ENCODE results near the gene MATCAP1. TPM values are rescaled to one million over a fixed set of nuclear protein-coding genes. Genes with fewer than 3 reads are reported as not detected.

Gene MATCAP1
- total RNA-seq, 2 donors from 2014 or later, result 24.0 to 43.0 TPM

DNA sequence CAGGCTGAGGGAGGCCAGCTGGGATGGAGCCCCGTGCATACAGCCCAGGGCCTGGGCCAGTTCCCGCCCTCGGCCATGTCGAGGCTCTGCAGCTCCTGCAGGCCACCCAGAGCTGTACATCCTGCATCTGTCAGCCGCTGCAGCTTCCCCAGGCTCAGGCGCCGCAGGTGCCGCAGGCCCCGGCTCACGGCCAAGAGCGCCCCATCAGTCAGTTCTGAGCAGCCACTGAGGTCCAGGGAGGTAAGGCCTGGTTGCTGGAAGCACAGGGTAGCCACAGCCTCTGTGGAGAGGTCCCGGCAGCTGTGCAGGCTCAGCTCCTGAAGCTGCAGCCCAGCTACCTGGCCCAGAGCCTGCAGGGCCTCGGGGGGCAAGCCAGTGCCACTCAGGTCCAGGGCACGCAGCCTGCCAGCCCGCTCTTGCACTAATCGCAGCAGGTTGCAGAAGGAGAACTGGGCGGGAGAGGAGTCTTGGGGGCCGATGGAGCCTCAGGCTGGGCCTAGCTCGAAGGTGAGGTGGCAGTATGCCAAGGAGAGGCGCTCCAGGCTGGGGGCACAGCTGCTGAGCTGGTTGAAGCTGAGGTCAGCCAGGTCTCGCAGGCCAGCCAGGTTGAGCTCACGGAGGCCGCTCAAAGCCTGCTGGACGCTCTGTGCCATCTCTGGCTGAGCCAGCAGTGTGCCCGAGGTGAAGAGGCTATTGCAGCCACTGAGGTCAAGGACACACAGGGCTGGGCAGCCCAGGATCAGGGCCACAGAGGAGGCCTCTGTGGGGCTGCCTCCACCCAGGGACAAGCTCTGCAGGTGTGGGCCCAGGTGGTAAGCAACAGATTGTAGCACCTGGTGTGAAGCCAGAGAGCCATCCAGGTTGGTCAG lies 26.5 kb upstream of the MATCAP1 start:
- H3K36me3 ChIP-seq, result no peaks in the 10 kb centered on the region
- H3K9me3 ChIP-seq, result no peaks in the 10 kb centered on the region
- H3K27ac ChIP-seq, result no peak overlapping the region
- H3K4me3 ChIP-seq, result no peak overlapping the region
- no peak for TF ChIP-seq CTCF (IDR thresholded peaks at IDR 0.05)
- DNase-seq, result no peak
- no peaks in the 10 kb centered on the region for H3K4me1 ChIP-seq
- H3K27me3 ChIP-seq, result no peaks in the 10 kb centered on the region
- no peak overlapping the region for H3K9ac ChIP-seq (ENCODE audit: low read depth in 2 of 2, low read length in 2 of 2)
- intact Hi-C loops (cut with DNase I), result no loop called here

- intact Hi-C loops (cut with DNase I), result no loop called here
- Histone ChIP-seq H3K9ac (ENCODE audit: low read depth in 2 of 2, low read length in 2 of 2) (no peak overlapping the region), H3K4me1 (no peaks in the 10 kb centered on the region), H3K4me3 (no peak overlapping the region), H3K27me3 (no peaks in the 10 kb centered on the region), H3K27ac (no peak overlapping the region), H3K9me3 (no peaks in the 10 kb centered on the region), H3K36me3 (no peaks in the 10 kb centered on the region)
- TF ChIP-seq CTCF (IDR thresholded peaks at IDR 0.05), result no peak
- no peak for DNase-seq
Measured at GRCh38 chr16:67209565-67209964, 25.8 kb upstream of the MATCAP1 start.

- Histone ChIP-seq H3K27me3 (no peaks in the 10 kb centered on the region), H3K27ac (no peak overlapping the region), H3K9me3 (no peaks in the 10 kb centered on the region), H3K4me1 (no peaks in the 10 kb centered on the region), H3K36me3 (no peaks in the 10 kb centered on the region), H3K9ac (ENCODE audit: low read depth in 2 of 2, low read length in 2 of 2) (no peak overlapping the region), H3K4me3 (no peak overlapping the region)
- DNase-seq, result no peak
- intact Hi-C loops (cut with DNase I), result no loop called here
- no peak for TF ChIP-seq CTCF (IDR thresholded peaks at IDR 0.05)
Measured at GRCh38 chr16:67208154-67208896, 24.6 kb upstream of the MATCAP1 start.

DNA sequence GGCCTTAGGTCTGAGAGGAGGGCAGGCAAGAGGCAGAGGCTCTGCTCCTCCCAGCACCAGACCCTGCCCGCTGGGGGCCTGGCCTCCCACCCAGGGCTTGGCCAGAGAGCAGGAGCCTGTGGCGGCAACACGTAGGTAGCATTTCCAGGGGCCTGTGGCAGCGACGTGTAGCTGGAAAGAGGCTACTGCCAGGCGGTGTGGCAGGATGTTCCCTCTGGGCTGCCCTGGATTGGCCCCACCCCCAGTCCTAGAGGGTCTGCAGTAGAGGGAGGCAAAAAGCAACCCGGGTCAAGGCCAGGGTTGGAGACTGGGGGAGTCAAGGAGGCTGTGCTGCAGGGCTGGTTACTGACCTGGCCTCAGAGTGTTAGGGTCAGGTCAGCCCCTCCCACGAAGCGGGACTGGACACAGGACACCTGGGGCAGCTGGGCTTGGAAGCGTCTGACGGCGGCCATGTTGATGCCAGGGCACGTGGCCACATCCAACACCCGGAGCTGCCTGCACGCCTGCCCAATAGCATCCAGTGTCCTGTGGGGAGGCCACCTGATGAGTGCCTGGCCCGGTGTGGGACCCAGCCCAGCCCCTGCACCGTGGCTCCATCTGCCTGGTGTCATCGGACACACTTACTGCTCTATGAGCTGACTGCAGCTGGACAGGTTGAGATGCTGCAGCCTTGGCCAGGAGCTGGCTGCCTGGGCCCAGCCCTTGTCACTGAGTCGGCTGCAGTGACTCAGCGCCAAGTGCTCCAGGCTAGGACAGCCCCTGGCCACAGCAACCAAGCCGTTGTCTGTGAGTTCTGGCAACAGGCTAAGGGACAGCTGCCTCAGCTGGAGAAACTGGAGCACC lies 23.7 kb upstream of the MATCAP1 start:
- Histone ChIP-seq H3K9me3 (no peaks in the 10 kb centered on the region), H3K4me3 (no peak overlapping the region), H3K4me1 (no peaks in the 10 kb centered on the region), H3K36me3 (no peaks in the 10 kb centered on the region), H3K27ac (no peak overlapping the region), H3K9ac (ENCODE audit: low read depth in 2 of 2, low read length in 2 of 2) (peak overlapping the region in 1 of 2 donors; percentile 8), H3K27me3 (no peaks in the 10 kb centered on the region)
- DNase-seq, result no peak
- intact Hi-C loops (cut with DNase I), result no loop called here
- no peak for TF ChIP-seq CTCF (IDR thresholded peaks at IDR 0.05)

DNA sequence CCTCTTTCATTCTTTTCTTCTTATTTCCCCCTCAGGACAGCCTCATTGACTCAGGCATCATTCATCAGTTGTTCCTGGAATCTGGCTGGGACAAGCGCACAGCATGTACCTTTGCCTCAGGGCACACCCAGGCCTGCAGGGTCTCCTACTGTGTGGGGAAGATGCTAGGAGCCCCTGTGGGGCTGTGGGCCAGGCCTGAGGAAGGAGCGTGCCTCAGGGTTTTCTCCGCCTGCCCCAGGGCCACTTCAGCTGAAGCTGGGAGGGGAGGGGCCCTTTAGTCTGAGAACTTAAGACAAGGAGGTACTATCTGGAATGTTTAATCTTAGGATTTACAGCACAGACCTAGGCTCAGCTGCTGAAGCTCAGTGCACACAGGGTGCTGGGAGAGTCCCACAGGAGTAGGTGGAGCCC lies 23.1 kb upstream of the MATCAP1 start:
- H3K27ac ChIP-seq, result no peak overlapping the region
- H3K4me3 ChIP-seq, result no peak overlapping the region
- no peak overlapping the region for H3K9ac ChIP-seq (ENCODE audit: low read depth in 2 of 2, low read length in 2 of 2)
- H3K36me3 ChIP-seq, result no peaks in the 10 kb centered on the region
- H3K9me3 ChIP-seq, result no peaks in the 10 kb centered on the region
- H3K4me1 ChIP-seq, result no peaks in the 10 kb centered on the region
- H3K27me3 ChIP-seq, result no peaks in the 10 kb centered on the region
- intact Hi-C loops (cut with DNase I), result no loop called here
- no peak for TF ChIP-seq CTCF (IDR thresholded peaks at IDR 0.05)
- no peak for DNase-seq
